ENCODE measurements around the gene FRMPD1.

The FRMPD1 gene

DNA sequence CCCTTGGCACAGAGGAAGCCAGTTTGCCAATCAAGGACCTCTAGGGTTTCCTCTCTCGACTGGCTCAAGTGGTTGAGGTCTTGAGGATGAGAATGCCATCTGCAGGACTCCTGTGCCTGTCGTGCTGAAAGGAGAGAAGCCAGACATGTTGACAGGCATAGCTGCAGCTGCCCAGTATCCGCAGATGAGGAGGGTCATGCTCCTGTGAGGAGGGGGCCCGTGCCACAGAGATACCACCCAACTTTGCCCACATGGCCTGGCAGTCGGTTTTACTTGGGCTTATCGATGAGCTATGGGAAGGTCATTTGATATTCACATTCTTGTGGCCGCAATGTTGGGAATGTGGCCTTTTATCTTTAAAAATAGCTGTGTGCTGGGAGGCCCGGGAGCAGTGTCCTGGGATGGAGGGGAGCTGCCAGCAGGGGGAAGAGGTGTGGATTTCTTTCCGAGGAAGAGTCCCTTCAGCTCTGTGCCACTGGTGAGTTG is 17.4 kb downstream of the FRMPD1 start:
- H3K27me3 ChIP-seq (ENCODE audit: insufficient read depth, low read length, poor library complexity, severe bottlenecking), result peaks cover 6% of the 10 kb centered on the region

GRCh38 chr9:37669232-37669631 is 18.5 kb downstream of the FRMPD1 start:
- Histone ChIP-seq H3K4me2 (ENCODE audit: low read depth, low read length, poor library complexity, severe bottlenecking) (no peak overlapping the region), H4K20me1 (ENCODE audit: insufficient read depth, low read length, poor library complexity, severe bottlenecking) (no peaks in the 10 kb centered on the region), H3K4me1 (ENCODE audit: insufficient read depth, low read length, poor library complexity, severe bottlenecking) (no peaks in the 10 kb centered on the region), H3K9me3 (ENCODE audit: insufficient read depth, low read depth, low read length) (no peaks in the 10 kb centered on the region), H3K36me3 (ENCODE audit: insufficient read depth, low read length) (no peaks in the 10 kb centered on the region), H3K9me2 (replicated peaks; ENCODE audit: low read depth, low read length) (no peaks in the 10 kb centered on the region), H3K27me3 (ENCODE audit: insufficient read depth, low read length, poor library complexity, severe bottlenecking) (peaks cover 6% of the 10 kb centered on the region), H3K4me3 (ENCODE audit: low read length, poor library complexity, severe bottlenecking) (no peak overlapping the region), H3F3A (ENCODE audit: low read depth) (no peaks in the 10 kb centered on the region), H2AFZ (ENCODE audit: low read length) (no peak overlapping the region), H3K79me2 (ENCODE audit: insufficient read depth, low read length) (no peaks in the 10 kb centered on the region), H3K9ac (ENCODE audit: low read depth, low read length, poor library complexity, severe bottlenecking) (no peak overlapping the region)
- TF ChIP-seq EZH2phosphoT487 (IDR thresholded peaks at IDR 0.05; ENCODE audit: borderline replicate concordance), result no peak
- TF ChIP-seq, protein P1, sequence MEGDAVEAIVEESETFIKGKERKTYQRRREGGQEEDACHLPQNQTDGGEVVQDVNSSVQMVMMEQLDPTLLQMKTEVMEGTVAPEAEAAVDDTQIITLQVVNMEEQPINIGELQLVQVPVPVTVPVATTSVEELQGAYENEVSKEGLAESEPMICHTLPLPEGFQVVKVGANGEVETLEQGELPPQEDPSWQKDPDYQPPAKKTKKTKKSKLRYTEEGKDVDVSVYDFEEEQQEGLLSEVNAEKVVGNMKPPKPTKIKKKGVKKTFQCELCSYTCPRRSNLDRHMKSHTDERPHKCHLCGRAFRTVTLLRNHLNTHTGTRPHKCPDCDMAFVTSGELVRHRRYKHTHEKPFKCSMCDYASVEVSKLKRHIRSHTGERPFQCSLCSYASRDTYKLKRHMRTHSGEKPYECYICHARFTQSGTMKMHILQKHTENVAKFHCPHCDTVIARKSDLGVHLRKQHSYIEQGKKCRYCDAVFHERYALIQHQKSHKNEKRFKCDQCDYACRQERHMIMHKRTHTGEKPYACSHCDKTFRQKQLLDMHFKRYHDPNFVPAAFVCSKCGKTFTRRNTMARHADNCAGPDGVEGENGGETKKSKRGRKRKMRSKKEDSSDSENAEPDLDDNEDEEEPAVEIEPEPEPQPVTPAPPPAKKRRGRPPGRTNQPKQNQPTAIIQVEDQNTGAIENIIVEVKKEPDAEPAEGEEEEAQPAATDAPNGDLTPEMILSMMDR (conservative IDR thresholded peaks at IDR 0.05; ENCODE audit: low read length), result no peak

More for the DNA sequence above, 17.4 kb downstream of the FRMPD1 start:
- TF ChIP-seq, protein P1 (conservative IDR thresholded peaks at IDR 0.05; ENCODE audit: low read length), result no peak
- no peak for TF ChIP-seq EZH2phosphoT487 (IDR thresholded peaks at IDR 0.05; ENCODE audit: borderline replicate concordance)
- H3K9me2 ChIP-seq (replicated peaks; ENCODE audit: low read depth, low read length), result no peaks in the 10 kb centered on the region
- H3K4me1 ChIP-seq (ENCODE audit: insufficient read depth, low read length, poor library complexity, severe bottlenecking), result no peaks in the 10 kb centered on the region
- no peak overlapping the region for H2AFZ ChIP-seq (ENCODE audit: low read length)
- H3K4me2 ChIP-seq (ENCODE audit: low read depth, low read length, poor library complexity, severe bottlenecking), result no peak overlapping the region
- no peaks in the 10 kb centered on the region for H3K79me2 ChIP-seq (ENCODE audit: insufficient read depth, low read length)
- no peak overlapping the region for H3K9ac ChIP-seq (ENCODE audit: low read depth, low read length, poor library complexity, severe bottlenecking)
- H3F3A ChIP-seq (ENCODE audit: low read depth), result no peaks in the 10 kb centered on the region
- no peaks in the 10 kb centered on the region for H3K9me3 ChIP-seq (ENCODE audit: insufficient read depth, low read depth, low read length)
- no peaks in the 10 kb centered on the region for H4K20me1 ChIP-seq (ENCODE audit: insufficient read depth, low read length, poor library complexity, severe bottlenecking)
- no peaks in the 10 kb centered on the region for H3K36me3 ChIP-seq (ENCODE audit: insufficient read depth, low read length)
- no peak overlapping the region for H3K4me3 ChIP-seq (ENCODE audit: low read length, poor library complexity, severe bottlenecking)

GRCh38 chr9:37675661-37676060 is 24.9 kb downstream of the FRMPD1 start:
- Histone ChIP-seq H3K4me2 (ENCODE audit: low read depth, low read length, poor library complexity, severe bottlenecking) (no peak overlapping the region), H3K27me3 (ENCODE audit: insufficient read depth, low read length, poor library complexity, severe bottlenecking) (peaks cover 6% of the 10 kb centered on the region), H3K4me3 (ENCODE audit: low read length, poor library complexity, severe bottlenecking) (no peak overlapping the region)

More at GRCh38 chr9:37675661-37676060, 24.9 kb downstream of the FRMPD1 start:
- TF ChIP-seq, protein P1 (conservative IDR thresholded peaks at IDR 0.05; ENCODE audit: low read length), result no peak
- no peak for TF ChIP-seq EZH2phosphoT487 (IDR thresholded peaks at IDR 0.05; ENCODE audit: borderline replicate concordance)
- no peaks in the 10 kb centered on the region for H3K36me3 ChIP-seq (ENCODE audit: insufficient read depth, low read length)
- no peaks in the 10 kb centered on the region for H3F3A ChIP-seq (ENCODE audit: low read depth)
- no peaks in the 10 kb centered on the region for H3K9me2 ChIP-seq (replicated peaks; ENCODE audit: low read depth, low read length)
- no peak overlapping the region for H2AFZ ChIP-seq (ENCODE audit: low read length)
- H3K9me3 ChIP-seq (ENCODE audit: insufficient read depth, low read depth, low read length), result no peaks in the 10 kb centered on the region
- no peaks in the 10 kb centered on the region for H3K79me2 ChIP-seq (ENCODE audit: insufficient read depth, low read length)
- H3K4me1 ChIP-seq (ENCODE audit: insufficient read depth, low read length, poor library complexity, severe bottlenecking), result no peaks in the 10 kb centered on the region
- H4K20me1 ChIP-seq (ENCODE audit: insufficient read depth, low read length, poor library complexity, severe bottlenecking), result no peaks in the 10 kb centered on the region
- H3K9ac ChIP-seq (ENCODE audit: low read depth, low read length, poor library complexity, severe bottlenecking), result no peak overlapping the region
